Astrocyte (in vitro differentiated cells and primary cell): ENCODE results near the gene ARHGAP28. TPM values are rescaled to one million over a fixed set of nuclear protein-coding genes. Genes with fewer than 3 reads are reported as not detected.

Source experiments
- DNase-seq: peaks from one replicate; pipeline ENCODE4 v3.0.0-alpha.2; 2010; ENCODE audit warnings: low read depth
- FAIRE-seq: peaks from 2 replicates; lab custom pipeline; 2011; peaks lifted over from hg19 to GRCh38; lab: Jason Lieb, UNC
- H2AFZ ChIP-seq: 2 replicates; pipeline ENCODE4 v1.6.0; 2012; ENCODE audit warnings: low read depth, low read length, inconsistent platforms
- H3K27ac ChIP-seq: 2 replicates; pipeline ENCODE4 v1.5.1; 2011; ENCODE audit warnings: low read depth, low read length, inconsistent platforms
- H3K27me3 ChIP-seq: 2 replicates; pipeline ENCODE4 v1.6.0; 2011; ENCODE audit warnings: low read length, inconsistent platforms; ENCODE audit not compliant: insufficient read depth
- H3K36me3 ChIP-seq: 2 replicates; pipeline ENCODE4 v1.5.1; 2011; ENCODE audit warnings: low read length, inconsistent platforms; ENCODE audit not compliant: insufficient read depth
- H3K4me1 ChIP-seq: 2 replicates; pipeline ENCODE4 v1.5.1; 2011; ENCODE audit warnings: low read length, inconsistent platforms; ENCODE audit not compliant: insufficient read depth
- H3K4me2 ChIP-seq: 2 replicates; pipeline ENCODE4 v1.6.0; 2012; ENCODE audit warnings: low read length, inconsistent platforms
- H3K4me3 ChIP-seq: 2 replicates; pipeline ENCODE4 v1.5.1; 2011; ENCODE audit warnings: low read depth, mild to moderate bottlenecking, low read length, inconsistent platforms; ENCODE audit not compliant: insufficient read depth
- H3K79me2 ChIP-seq: 2 replicates; pipeline ENCODE4 v1.6.0; 2012; ENCODE audit warnings: mild to moderate bottlenecking, low read length, inconsistent platforms; ENCODE audit not compliant: insufficient read depth
- H3K9ac ChIP-seq: 2 replicates; pipeline ENCODE4 v1.6.0; 2012; ENCODE audit warnings: mild to moderate bottlenecking, low read length, inconsistent platforms
- H3K9me3 ChIP-seq: 2 replicates; pipeline ENCODE4 v1.5.1; 2012; ENCODE audit warnings: low read depth, mild to moderate bottlenecking, low read length, inconsistent platforms; ENCODE audit not compliant: insufficient read depth
- H4K20me1 ChIP-seq: 2 replicates; pipeline ENCODE4 v1.6.0; 2012; ENCODE audit warnings: low read length, inconsistent platforms; ENCODE audit not compliant: insufficient read depth
- H3K27ac Mint-ChIP-seq: one replicate; pipeline ENCODE4 v1.8.0; 2021; ENCODE audit warnings: mild to moderate bottlenecking, mixed read lengths; ENCODE audit not compliant: unreplicated experiment
- H3K27me3 Mint-ChIP-seq: one replicate; pipeline ENCODE4 v1.8.0; 2021; ENCODE audit warnings: low read depth, mixed read lengths; ENCODE audit not compliant: unreplicated experiment
- H3K36me3 Mint-ChIP-seq: one replicate; pipeline ENCODE4 v1.8.0; 2021; ENCODE audit warnings: low read depth, mixed read lengths; ENCODE audit not compliant: unreplicated experiment
- H3K4me1 Mint-ChIP-seq: one replicate; pipeline ENCODE4 v1.8.0; 2021; ENCODE audit warnings: low read depth, mixed read lengths; ENCODE audit not compliant: unreplicated experiment
- H3K4me3 Mint-ChIP-seq: one replicate; pipeline ENCODE4 v1.8.0; 2021; ENCODE audit warnings: mild to moderate bottlenecking, moderate library complexity, mixed read lengths; ENCODE audit not compliant: unreplicated experiment
- H3K9me3 Mint-ChIP-seq: one replicate; pipeline ENCODE4 v1.8.0; 2021; ENCODE audit warnings: mild to moderate bottlenecking, mixed read lengths; ENCODE audit not compliant: unreplicated experiment
- CTCF ChIP-seq: IDR thresholded peaks from 2 replicates; pipeline ENCODE4 v1.5.1; 2011; ENCODE audit warnings: low read depth, mild to moderate bottlenecking, inconsistent platforms, low read length, moderate library complexity; ENCODE audit not compliant: insufficient read depth
- EZH2 ChIP-seq: IDR thresholded peaks from 2 replicates; pipeline ENCODE4 v1.6.1; 2012; ENCODE audit warnings: mild to moderate bottlenecking, low read length, inconsistent platforms; ENCODE audit not compliant: insufficient read depth
- total RNA-seq: library from RNA; stranded (reverse); gene quantifications from 2 replicates; pipeline ENCODE4 v1.2.1, GENCODE V29; 2021

Gene ARHGAP28
- total RNA-seq, 1 donor from 2014 or later, result 15.5 TPM

- Histone ChIP-seq H3K4me1 (no peaks in the 10 kb centered on the region), H3K9me3 (no peaks in the 10 kb centered on the region), H3K4me2 (no peak overlapping the region), H3K4me3 (no peak overlapping the region), H3K36me3 (no peaks in the 10 kb centered on the region), H3K27ac (no peak overlapping the region), H3K79me2 (no peaks in the 10 kb centered on the region), H2AFZ (no peak overlapping the region), H3K9ac (no peak overlapping the region), H3K27me3 (no peaks in the 10 kb centered on the region), H4K20me1 (no peaks in the 10 kb centered on the region)
- no peak overlapping the region for H3K27ac Mint-ChIP-seq
- no peak for DNase-seq
- no peaks in the 10 kb centered on the region for H3K4me1 Mint-ChIP-seq
- no peak for FAIRE-seq
- peaks cover 11% of the 10 kb centered on the region for H3K9me3 Mint-ChIP-seq
- H3K4me3 Mint-ChIP-seq, result no peak overlapping the region
- H3K27me3 Mint-ChIP-seq, result no peaks in the 10 kb centered on the region
- peaks cover 15% of the 10 kb centered on the region for H3K36me3 Mint-ChIP-seq
- TF ChIP-seq CTCF, result no peak
- TF ChIP-seq EZH2, result no peak
These were observed 120.9 kb downstream of the ARHGAP28 start for GRCh38 chr18:6850396-6850795.

- Histone ChIP-seq H3K4me2 (no peak overlapping the region), H3K9me3 (no peaks in the 10 kb centered on the region), H3K4me1 (no peaks in the 10 kb centered on the region), H3K27ac (no peak overlapping the region), H3K36me3 (no peaks in the 10 kb centered on the region), H3K9ac (no peak overlapping the region), H3K27me3 (no peaks in the 10 kb centered on the region), H3K4me3 (no peak overlapping the region), H4K20me1 (no peaks in the 10 kb centered on the region), H2AFZ (no peak overlapping the region), H3K79me2 (no peaks in the 10 kb centered on the region)
- Mint-ChIP-seq H3K4me3 (no peak overlapping the region), H3K27ac (no peak overlapping the region), H3K9me3 (peaks cover 11% of the 10 kb centered on the region), H3K27me3 (no peaks in the 10 kb centered on the region), H3K36me3 (peaks cover 17% of the 10 kb centered on the region), H3K4me1 (no peaks in the 10 kb centered on the region)
- no peak for TF ChIP-seq CTCF
- TF ChIP-seq EZH2, result no peak
- FAIRE-seq (no peak), DNase-seq (no peak)
These were observed 122.0 kb downstream of the ARHGAP28 start for GRCh38 chr18:6851480-6851879.

GRCh38 chr18:6854811-6855210 is 125.3 kb downstream of the ARHGAP28 start:
- Mint-ChIP-seq H3K4me1 (no peaks in the 10 kb centered on the region), H3K9me3 (peaks cover 11% of the 10 kb centered on the region), H3K27me3 (no peaks in the 10 kb centered on the region), H3K4me3 (no peak overlapping the region), H3K36me3 (peaks cover 17% of the 10 kb centered on the region), H3K27ac (no peak overlapping the region)
- Histone ChIP-seq H3K36me3 (no peaks in the 10 kb centered on the region), H3K4me1 (no peaks in the 10 kb centered on the region), H2AFZ (no peak overlapping the region), H4K20me1 (no peaks in the 10 kb centered on the region), H3K79me2 (no peaks in the 10 kb centered on the region), H3K9me3 (no peaks in the 10 kb centered on the region), H3K27ac (no peak overlapping the region), H3K27me3 (no peaks in the 10 kb centered on the region), H3K4me3 (no peak overlapping the region), H3K9ac (no peak overlapping the region), H3K4me2 (no peak overlapping the region)
- TF ChIP-seq EZH2, result no peak
- TF ChIP-seq CTCF, result no peak
- FAIRE-seq, result no peak
- DNase-seq, result no peak
